ENCODE data around the gene KCTD2.

The KCTD2 gene

DNA sequence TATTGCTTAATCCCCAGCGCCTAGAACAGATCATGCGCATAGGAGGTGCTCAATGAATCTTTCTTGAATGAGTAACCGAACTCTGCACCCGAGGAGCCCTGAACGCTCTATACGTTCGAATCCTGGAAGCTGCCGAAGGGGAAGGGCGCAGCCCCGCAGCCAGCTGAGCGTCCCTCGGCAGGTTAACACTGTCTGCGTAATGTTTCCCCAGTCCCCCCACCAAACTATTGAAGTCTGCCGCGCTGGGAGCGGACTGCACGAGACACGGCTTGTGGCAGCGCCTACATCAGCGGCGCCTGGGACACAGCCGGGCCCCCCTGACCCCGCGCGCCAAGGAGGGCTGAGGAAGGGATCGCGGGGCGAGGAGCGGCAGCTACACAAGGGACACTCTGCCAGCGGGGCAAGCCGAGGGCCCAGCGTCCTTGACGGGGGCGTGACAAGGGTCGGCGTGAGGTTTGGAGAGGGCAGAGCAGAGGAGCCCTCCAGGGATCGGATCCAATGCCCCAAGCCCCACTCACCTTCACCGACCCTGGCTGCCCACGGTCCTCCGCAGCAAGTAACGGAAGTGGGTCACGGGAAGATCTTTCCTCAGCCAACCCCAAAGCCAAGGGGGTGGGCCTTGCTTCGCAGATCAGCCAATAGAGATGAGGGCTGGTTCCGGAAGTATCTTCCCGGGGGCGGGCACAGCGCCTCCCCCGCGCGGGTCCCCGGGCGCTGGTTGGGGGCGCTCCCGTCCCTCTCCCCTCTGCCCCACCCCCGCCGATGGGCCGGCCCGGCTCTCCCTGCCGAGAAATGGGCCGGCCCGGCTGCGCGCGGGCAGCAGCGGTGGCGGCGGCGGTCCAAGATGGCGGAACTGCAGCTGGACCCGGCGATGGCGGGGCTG lies at the start of gene KCTD2, which contains the start of gene ATP5PD:
Gene KCTD2 (plus strand): TSS at position 819 of the 883 bp plus-strand sequence. CDS start 26 bp downstream, at position 845.
Gene ATP5PD (minus strand): TSS at position 563 of the 883 bp plus-strand sequence. CDS start 4,319 bp downstream, outside the sequence.
- Histone ChIP-seq H3K9me3 (ENCODE audit: insufficient read depth, low read length, severe bottlenecking) (no peaks in the 10 kb centered on the region), H3K27me3 (ENCODE audit: insufficient read depth, low read length, poor library complexity) (no peaks in the 10 kb centered on the region), H3K79me2 (ENCODE audit: insufficient read depth, low read length) (peaks cover 44% of the 10 kb centered on the region), H3K4me3 (ENCODE audit: low read depth in 1 of 2, low read length in 2 of 2) (peak within 1 kb of the TSS; percentile 81 to 95), H2AFZ (ENCODE audit: low read depth, low read length) (peak within 1 kb of the TSS; percentile 95), H3K27ac (ENCODE audit: low read length) (peak within 1 kb of the TSS; percentile 79), H3K4me1 (ENCODE audit: insufficient read depth, low read length) (peaks cover 29% of the 10 kb centered on the region), H3K9ac (ENCODE audit: low read depth, low read length) (peak within 1 kb of the TSS; percentile 80), H4K20me1 (ENCODE audit: insufficient read depth, low read length) (no peaks in the 10 kb centered on the region), H3K36me3 (ENCODE audit: insufficient read depth, low read length) (peaks cover 18% of the 10 kb centered on the region), H3K4me2 (ENCODE audit: insufficient read depth, low read length) (peak within 1 kb of the TSS; percentile 90)
- DNase-seq (peak; percentile 97), ATAC-seq (ENCODE audit: insufficient read depth, low read depth) (peak; percentile 95)
- TF ChIP-seq CTCF (IDR thresholded peaks at IDR 0.05; ENCODE audit: borderline replicate concordance, extremely low read depth, low read length, poor library complexity, severe bottlenecking) (no peak), EZH2 (IDR thresholded peaks at IDR 0.05; ENCODE audit: borderline replicate concordance, low read depth, low read length, severe bottlenecking) (no peak)

GRCh38 chr17:74998783-74999182 lies 48.2 kb upstream of the KCTD2 start:
- ATAC-seq (ENCODE audit: insufficient read depth, low read depth) (no peak), DNase-seq (no peak)
- H3K9ac ChIP-seq (ENCODE audit: low read depth, low read length), result no peak overlapping the region
- H3K4me3 ChIP-seq (ENCODE audit: low read depth in 1 of 2, low read length in 2 of 2), result no peak overlapping the region
- H3K4me1 ChIP-seq (ENCODE audit: insufficient read depth, low read length), result no peaks in the 10 kb centered on the region
- H3K9me3 ChIP-seq (ENCODE audit: insufficient read depth, low read length, severe bottlenecking), result no peaks in the 10 kb centered on the region
- no peak overlapping the region for H3K27ac ChIP-seq (ENCODE audit: low read length)
- no peak overlapping the region for H3K4me2 ChIP-seq (ENCODE audit: insufficient read depth, low read length)
- no peaks in the 10 kb centered on the region for H3K79me2 ChIP-seq (ENCODE audit: insufficient read depth, low read length)
- no peaks in the 10 kb centered on the region for H3K36me3 ChIP-seq (ENCODE audit: insufficient read depth, low read length)
- no peaks in the 10 kb centered on the region for H4K20me1 ChIP-seq (ENCODE audit: insufficient read depth, low read length)
- no peak overlapping the region for H2AFZ ChIP-seq (ENCODE audit: low read depth, low read length)
- TF ChIP-seq EZH2 (IDR thresholded peaks at IDR 0.05; ENCODE audit: borderline replicate concordance, low read depth, low read length, severe bottlenecking), result no peak
- no peak for TF ChIP-seq CTCF (IDR thresholded peaks at IDR 0.05; ENCODE audit: borderline replicate concordance, extremely low read depth, low read length, poor library complexity, severe bottlenecking)
- no peaks in the 10 kb centered on the region for H3K27me3 ChIP-seq (ENCODE audit: insufficient read depth, low read length, poor library complexity)

DNA sequence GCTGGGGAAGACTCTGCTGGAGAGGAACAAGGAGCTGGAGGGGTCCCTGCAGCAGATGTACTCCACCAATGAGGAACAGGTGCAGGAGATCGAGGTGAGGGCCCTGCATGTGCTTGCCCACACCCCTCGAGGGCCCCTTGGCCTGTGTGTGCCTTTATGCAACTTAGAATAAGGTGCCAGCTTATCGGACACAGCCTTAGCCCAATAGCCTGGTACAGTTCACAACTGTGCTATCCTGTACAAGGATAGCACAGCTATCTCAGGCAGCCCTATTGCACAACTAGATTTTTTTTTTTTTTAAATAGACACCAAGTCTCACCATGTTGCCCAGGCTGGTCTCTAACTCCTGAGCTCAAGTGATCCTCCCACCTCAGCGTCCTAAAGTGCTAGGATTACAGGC lies 47.5 kb upstream of the KCTD2 start:
- H3K9ac ChIP-seq (ENCODE audit: low read depth, low read length), result no peak overlapping the region
- no peak for ATAC-seq (ENCODE audit: insufficient read depth, low read depth)
- no peak overlapping the region for H3K4me2 ChIP-seq (ENCODE audit: insufficient read depth, low read length)
- no peaks in the 10 kb centered on the region for H3K9me3 ChIP-seq (ENCODE audit: insufficient read depth, low read length, severe bottlenecking)
- no peaks in the 10 kb centered on the region for H4K20me1 ChIP-seq (ENCODE audit: insufficient read depth, low read length)
- H3K36me3 ChIP-seq (ENCODE audit: insufficient read depth, low read length), result no peaks in the 10 kb centered on the region
- H3K27ac ChIP-seq (ENCODE audit: low read length), result no peak overlapping the region
- H3K4me1 ChIP-seq (ENCODE audit: insufficient read depth, low read length), result no peaks in the 10 kb centered on the region
- H2AFZ ChIP-seq (ENCODE audit: low read depth, low read length), result no peak overlapping the region
- H3K4me3 ChIP-seq (ENCODE audit: low read depth in 1 of 2, low read length in 2 of 2), result no peak overlapping the region
- TF ChIP-seq EZH2 (IDR thresholded peaks at IDR 0.05; ENCODE audit: borderline replicate concordance, low read depth, low read length, severe bottlenecking) (no peak), CTCF (IDR thresholded peaks at IDR 0.05; ENCODE audit: borderline replicate concordance, extremely low read depth, low read length, poor library complexity, severe bottlenecking) (no peak)
- H3K27me3 ChIP-seq (ENCODE audit: insufficient read depth, low read length, poor library complexity), result no peaks in the 10 kb centered on the region
- DNase-seq, result no peak
- no peaks in the 10 kb centered on the region for H3K79me2 ChIP-seq (ENCODE audit: insufficient read depth, low read length)
